GM13976 (cell line): ENCODE results near the gene RNF126.
"Not testable (repeated sequence)": the region's sequence is repeated elsewhere in the genome, so short reads cannot be mapped to it uniquely, and the experiment has no call there.

ENCODE experiments used
- DNase-seq: peaks from one replicate; pipeline ENCODE4 v3.0.0; 2012; ENCODE audit warnings: low spot score
- CTCF ChIP-seq: IDR thresholded peaks from 2 replicates; pipeline ENCODE4 v1.5.1; 2012; ENCODE audit warnings: borderline replicate concordance, mild to moderate bottlenecking; ENCODE audit not compliant: insufficient read depth; ENCODE audit errors: extremely low read depth, missing control alignments, control extremely low read depth
- in situ Hi-C: fragments of 300-500 bp; cut with MboI; formaldehyde crosslinking; loops from one replicate; pipeline ENCODE4 v1.12.0; 2022; ENCODE audit warnings: low sequenced_read_pairs, mixed read lengths, inconsistent platforms; ENCODE audit not compliant: unreplicated experiment

RNF126 gene

DNA sequence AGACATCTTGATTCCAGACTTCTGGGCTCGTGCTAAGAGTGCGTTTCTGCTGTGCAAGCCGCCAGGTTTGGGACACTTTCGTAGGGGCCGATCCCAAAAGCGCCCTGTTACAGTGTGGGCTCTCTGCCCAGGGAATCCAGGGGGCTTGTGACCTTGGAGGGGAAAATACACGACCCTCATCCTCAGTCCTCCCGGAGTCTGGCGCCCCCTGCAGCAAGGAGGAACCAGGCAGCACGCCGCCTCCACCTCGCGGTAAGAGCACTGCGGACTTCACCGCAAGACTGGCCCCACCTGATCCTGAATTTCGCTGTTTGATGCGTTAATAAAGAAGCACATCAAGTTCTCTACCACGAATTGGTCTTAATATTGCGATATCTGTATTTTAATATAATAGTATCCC, 34.8 kb downstream of the RNF126 start:
- DNase-seq, result no peak
- no peak for TF ChIP-seq CTCF
- in situ Hi-C loops, result no loop called here

GRCh38 chr19:626566-626965, 36.4 kb downstream of the RNF126 start:
- in situ Hi-C loops, result not testable (repeated sequence)

GRCh38 chr19:625257-625656, 37.8 kb downstream of the RNF126 start:
- in situ Hi-C loops, result no loop called here
- TF ChIP-seq CTCF, result no peak

More at GRCh38 chr19:626566-626965, 36.4 kb downstream of the RNF126 start:
- DNase-seq, result not testable (repeated sequence)

GRCh38 chr19:624433-625109, 38.4 kb downstream of the RNF126 start:
- in situ Hi-C loops, result no loop called here
- TF ChIP-seq CTCF, result no peak
- DNase-seq, result no peak

More at GRCh38 chr19:625257-625656, 37.8 kb downstream of the RNF126 start:
- no peak for DNase-seq

DNA sequence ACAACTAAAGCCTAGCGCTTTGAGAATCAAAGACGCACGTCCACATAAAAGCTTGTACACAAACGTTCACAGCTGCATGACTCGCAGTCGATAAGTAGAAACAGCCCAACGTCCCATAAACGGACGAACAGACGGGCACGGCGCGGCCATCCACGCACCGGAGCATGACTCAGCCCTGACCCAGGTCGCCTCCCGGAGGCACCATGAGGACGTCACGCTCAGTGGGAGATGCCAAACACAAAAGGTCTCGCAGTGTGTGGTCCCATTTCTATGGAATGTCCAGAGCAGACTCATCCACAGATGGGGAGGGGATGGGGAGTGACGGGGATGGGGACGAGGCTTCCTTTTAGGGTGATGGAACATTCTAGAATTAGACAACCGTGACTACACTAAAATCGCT, 39.0 kb downstream of the RNF126 start:
- DNase-seq, result no peak
- no peak for TF ChIP-seq CTCF
- in situ Hi-C loops, result no loop called here

- no peak for TF ChIP-seq CTCF
- in situ Hi-C loops, result no loop called here
- DNase-seq, result no peak
Observed at GRCh38 chr19:623175-623916, 39.7 kb downstream of the RNF126 start.

DNA sequence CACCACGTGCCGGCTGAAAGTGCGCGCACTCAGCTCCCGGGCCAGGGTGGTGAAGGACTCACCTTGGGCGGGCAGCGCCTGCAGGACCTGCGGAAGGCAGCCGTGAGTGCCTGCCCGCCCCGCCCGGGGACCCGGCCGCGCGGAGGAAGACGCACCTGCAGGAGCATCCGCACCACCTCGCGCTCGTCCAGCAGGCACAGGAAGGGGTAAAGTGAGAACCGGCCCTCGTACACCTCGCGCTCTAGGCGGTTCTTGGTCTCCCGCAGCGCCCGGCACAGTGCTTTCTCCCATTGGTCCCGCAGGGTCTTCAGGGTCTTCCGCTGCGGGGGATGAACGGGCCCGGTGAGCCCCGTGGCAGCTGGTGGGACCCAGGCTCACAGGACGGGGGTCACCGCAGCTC, 40.3 kb downstream of the RNF126 start:
- no peak for TF ChIP-seq CTCF
- no peak for DNase-seq
- in situ Hi-C loops, result no loop called here
